ENCODE results near the gene ACTMAP.
"Not testable (repeated sequence)": the region's sequence is repeated elsewhere in the genome, so short reads cannot be mapped to it uniquely, and the experiment has no call there.

Gene ACTMAP, protein sequence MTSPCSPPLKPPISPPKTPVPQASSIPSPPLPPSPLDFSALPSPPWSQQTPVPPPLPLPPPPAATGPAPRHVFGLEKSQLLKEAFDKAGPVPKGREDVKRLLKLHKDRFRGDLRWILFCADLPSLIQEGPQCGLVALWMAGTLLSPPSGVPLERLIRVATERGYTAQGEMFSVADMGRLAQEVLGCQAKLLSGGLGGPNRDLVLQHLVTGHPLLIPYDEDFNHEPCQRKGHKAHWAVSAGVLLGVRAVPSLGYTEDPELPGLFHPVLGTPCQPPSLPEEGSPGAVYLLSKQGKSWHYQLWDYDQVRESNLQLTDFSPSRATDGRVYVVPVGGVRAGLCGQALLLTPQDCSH

DNA sequence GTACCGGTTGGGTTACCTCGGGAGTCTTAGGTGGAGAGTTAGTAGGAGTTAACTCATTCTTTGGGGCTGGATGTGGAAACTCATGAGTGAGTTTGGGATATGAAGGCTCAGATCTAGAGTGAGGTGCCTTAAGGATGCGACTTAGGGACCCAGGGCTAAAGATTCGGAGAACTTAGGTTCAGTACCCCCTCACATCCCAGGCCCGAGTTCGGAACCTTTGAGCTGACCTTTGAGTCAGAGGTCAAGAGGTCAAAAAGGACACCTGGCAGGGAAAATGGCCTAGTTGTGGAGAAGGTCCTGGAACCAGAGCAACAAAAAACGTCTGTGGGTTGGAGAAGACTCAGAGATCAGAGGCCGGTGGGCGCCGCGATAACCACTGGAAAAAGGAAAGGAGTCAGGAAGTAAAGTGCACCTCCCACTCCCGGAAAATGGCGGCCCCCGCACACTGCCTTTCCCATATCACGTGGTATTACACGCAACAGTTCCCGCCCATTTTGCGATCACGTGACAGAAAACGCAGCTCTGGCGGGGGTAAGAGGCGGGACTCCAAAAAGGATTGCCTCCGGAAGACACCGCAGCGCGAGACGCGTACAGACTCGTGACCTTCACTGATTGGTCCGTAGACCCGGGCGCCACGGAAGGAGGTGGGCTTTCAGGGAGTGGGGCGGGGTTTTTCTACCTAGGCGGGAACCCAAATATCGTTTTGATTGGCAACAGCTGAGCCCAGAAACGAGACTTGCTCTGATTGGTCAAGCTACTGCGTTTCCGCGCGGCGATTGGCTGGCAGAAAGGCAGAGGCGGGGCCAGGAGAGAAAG is at the start of gene ACTMAP:
Gene ACTMAP (minus strand): TSS at position 420 of the 816 bp plus-strand sequence. CDS start 674 bp downstream, outside the sequence.
- DNase-seq: peak; percentile 100

DNA sequence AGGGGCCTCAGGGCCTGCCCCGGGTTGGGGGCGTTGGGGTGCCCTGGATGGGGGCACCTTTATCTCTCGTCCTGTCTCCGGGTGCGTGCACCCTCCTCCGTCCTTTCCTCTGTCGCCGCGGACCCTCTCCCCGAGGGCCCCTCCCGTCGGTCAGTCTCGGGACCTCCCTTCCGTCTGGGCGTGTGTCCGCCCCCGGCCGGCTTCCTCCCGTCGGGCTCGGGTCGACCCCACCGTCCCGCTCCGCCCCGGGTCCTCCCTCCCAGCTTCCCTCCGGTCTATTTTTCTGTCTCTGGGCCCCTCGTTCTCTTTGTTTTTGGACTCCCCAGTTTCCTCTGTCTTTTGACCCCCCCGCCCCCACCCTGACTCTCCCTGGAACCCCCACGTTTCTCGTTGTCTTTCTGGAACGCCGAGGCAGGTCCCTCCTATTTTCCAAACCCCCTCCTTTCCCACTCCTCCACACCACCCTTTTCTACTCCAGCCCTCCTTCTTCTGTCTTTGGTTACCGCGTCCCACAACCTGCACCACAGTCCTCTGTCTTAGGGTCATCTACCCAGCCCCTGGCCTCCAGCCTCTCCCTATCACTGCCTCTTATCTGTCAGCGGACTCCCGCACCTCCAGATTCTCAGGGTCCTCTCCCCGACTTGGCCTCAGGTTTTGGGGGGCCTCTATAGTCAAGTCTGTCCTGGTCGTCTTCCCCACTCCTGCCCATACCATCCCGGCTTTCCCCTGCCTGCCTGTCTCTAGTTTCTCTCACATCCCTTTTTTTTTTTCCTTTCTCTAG is 49.5 kb upstream of the ACTMAP start:
- DNase-seq: no peak

DNA sequence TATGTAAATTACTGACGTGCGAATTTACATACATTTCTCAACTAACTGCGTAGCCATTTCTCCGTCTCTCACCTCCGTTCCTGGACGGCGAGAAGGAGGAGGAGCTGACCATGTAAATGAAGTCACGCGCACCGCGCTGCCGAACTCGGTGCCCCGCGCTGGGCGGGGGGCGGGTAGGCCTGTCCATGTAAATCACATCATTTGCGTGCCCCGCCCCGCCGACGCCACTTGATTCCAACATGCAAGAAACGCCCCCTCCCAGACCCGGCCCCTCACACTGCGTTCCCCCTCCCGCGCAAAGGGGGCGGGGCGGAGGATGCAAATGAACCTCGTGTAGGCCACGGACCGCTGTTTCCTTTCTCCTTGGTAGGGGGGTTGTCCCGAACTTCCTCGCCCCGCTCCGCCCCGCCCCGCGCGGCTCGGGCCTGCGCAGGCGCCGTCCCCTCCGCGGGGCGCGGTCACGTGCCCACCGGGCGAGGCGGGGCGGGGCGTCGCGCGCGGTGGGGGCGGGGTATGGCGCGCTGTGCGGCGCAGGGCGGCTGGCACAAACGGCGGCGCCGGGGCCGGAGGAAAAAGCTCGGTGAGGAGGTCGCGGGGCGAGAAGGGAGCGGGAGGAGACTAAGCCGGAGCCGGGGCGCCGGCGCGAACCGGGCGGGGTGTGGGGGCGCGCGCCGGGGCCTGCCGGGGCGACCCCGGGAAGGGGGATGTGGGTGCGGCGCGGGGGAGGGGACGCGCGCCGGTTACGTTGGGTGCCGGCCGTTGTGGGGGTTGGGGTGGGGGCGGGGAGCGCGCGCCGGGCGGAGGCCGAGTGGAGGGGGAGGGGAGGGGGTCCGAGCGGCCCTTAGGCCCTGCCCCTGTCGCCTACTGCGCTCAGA is 48.6 kb upstream of the ACTMAP start, which contains the start of gene EGLN2:
Gene EGLN2 (plus strand): TSS at position 509 of the 875 bp plus-strand sequence. CDS start 1,382 bp downstream, outside the sequence.
- DNase-seq: peak; percentile 100

DNA sequence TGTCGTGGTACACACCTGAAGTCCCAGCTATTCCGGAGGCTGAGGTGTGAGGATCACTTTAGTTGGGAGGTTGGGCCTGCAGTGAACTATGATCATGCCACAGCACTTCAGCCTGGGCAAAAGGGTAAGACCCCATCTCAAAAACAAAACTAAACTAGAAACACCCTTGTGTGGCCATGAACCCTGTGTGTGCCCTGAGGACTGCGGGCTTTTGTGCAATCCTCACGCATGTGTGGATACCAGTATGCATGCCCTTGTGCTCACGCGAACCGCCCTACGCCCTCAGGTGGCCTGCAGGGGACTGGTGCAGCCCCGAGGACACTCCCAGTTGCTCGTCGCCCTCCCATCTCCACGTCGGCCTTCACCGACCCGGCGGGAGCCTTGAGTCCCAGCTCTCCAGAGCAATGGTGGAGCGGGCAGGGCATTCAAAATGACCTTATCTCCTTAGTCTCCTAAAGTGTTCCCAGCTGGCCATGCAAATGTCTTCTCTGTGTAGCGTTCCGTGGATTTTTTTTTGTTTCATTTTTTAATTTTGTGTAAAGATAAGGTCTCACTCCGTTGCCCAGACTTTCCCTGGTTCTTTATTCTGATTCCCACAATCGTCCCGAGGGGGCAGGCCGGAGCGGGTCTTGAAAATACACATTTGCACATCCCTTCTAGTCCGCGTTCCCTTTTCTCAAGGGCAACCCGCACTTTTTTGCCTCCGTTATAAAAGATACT is 47.8 kb upstream of the ACTMAP start:
- DNase-seq: peak; percentile 79

DNA sequence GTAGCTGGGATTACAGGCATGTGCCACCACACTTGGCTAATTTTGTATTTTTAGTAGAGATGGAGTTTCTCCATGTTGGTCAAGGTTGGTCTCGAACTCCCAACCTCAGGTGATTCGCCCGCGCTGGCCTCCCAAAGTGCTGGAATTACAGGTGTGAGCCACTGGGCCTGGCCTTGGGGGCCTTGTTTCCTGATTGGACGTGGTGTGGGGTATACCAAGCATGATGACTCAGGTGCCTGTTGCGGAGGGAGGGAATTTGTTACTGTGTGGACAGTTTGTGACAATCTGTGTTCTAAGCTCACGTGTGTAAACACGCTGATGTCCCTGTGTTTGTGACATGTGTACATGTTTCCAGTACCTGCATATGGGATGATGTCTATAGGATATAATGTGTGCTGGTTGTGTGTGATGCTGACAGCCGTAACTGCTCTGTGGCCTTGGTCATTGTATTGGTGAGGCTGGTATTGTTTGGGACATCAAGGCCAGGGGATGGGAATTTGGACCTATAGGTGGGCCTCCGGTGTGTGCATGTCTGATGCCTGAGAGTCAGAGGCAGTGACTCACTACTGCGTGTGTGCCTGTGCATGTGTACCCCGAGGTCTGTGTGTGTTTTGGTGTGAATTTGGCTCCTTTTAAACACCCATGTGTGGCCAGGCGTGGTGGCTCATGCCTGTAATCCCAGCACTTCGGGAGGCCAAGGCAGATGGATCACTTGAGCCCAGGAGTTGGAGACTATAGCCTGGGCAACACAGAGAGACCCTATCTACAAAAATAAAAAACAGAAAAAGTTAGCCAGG is 47.1 kb upstream of the ACTMAP start:
- DNase-seq: no peak

DNA sequence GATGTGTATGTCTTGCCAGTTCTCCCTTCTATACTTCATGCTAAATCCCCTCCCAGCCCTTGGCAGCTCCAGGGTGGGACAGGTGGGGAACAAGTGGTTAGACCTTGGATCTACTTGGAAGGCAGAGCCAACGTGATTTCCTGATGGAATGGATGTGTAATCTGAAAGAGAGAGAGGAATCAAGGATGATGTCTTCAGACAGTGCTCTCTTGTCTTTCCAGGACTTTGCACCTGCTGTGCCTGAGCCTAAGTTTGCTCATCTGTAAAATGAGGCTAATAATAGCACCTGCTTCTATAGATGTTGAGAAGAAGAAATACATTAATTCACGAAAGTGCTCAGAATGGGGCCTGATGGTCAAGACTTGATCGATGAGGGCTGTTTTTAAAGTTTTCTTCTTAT is 41.7 kb upstream of the ACTMAP start:
- no peak for DNase-seq

DNA sequence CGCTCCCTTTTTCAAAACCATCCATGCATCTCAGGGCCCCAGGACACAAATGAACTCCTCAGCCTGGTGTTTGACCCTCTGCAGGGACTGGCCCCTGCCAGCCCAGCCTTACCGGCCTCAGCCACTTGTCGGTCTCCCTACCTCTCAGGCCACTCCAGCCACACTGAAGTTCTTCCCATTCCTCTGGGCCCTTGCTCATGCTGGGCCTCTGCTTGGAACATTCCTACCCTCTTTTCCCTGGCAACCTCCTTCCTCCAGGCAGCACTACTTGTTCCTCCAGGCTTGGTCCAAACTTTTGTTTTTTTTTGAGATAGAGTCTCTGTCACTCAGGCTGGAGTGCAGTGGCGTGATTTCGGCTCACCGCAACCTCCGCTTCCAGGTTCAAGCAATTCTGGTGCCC is 41.1 kb upstream of the ACTMAP start:
- no peak for DNase-seq

DNA sequence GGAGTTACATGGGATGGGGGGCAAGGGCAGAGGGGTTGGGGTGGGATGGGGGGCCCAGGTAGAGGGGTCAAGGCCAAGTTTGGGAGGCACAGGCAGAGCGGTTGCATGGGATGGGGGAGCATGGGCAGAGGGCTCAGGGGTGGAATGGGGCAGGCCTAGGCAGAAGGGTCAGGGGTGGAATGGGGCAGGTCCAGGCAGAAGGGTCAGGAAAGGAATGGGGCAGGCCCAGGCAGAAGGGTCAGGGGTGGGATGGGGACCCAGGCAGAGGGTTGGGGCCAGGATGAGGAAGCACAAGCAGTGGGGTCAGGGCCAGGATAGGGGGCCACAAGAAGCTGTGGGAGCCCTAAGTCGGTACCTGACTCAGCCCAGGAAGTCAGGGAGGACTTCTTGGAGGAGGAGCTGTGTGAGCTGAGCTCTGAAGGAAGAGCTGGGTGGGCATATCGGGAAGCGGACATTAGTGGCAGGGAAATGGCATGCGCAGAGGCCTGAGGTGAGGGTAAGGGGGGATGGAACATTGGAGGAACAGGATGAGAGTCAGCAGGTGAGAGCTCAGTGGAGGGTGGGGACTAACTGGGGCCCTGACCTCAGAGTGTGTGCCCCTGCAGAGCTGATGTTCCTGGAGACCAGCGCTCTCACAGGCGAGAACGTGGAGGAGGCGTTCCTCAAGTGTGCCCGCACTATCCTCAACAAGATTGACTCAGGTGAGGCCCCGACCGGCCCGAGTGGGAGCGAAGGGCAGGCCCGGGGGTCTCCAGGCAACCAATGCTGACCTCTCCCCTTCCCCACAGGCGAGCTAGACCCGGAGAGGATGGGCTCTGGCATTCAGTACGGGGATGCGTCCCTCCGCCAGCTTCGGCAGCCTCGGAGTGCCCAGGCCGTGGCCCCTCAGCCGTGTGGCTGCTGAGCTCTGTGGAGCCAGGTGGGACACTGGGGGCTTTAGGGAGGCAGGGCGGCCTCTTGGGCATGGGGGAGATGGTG is 36.1 kb upstream of the ACTMAP start:
- no peak for DNase-seq

DNA sequence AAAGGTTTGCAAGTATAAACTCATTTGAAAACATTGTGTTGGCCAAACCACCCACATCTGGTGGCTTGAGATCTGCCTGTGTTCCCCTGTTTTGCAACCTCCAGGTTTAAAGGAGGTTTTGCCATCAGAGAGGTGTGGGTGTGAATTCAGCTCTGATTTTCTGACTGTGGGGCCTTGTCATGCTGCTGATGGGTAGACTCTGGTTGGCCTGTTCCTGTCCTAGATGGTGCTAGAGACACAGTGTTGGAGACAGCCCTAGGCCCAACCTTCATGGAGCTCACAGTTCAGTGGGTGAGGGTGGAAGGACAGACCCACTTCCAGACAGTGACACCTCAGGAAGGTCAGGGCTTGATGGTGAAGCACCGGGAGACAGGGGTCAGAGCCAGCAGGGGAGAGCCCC is 35.2 kb upstream of the ACTMAP start:
- DNase-seq: no peak

DNA sequence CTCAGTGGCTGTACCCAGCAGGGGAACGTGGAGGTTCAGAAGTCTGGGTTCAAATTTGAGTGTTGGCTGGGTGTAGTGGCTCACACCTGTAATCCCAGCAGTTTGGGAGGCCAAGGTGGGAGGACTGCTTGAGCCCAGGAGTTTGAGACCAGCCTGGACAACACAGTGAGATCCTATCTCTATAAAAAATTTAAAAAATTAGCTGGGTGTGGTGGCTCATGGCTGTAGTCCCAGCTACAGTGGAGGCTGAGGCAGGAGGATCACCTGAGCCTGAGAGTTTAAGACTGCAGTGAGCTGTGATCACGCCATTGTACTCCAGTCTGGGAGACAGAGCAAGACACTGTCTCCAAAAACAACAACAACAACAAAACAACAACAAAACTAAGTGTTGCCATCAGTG is 33.9 kb upstream of the ACTMAP start:
- DNase-seq: not testable (repeated sequence)

DNA sequence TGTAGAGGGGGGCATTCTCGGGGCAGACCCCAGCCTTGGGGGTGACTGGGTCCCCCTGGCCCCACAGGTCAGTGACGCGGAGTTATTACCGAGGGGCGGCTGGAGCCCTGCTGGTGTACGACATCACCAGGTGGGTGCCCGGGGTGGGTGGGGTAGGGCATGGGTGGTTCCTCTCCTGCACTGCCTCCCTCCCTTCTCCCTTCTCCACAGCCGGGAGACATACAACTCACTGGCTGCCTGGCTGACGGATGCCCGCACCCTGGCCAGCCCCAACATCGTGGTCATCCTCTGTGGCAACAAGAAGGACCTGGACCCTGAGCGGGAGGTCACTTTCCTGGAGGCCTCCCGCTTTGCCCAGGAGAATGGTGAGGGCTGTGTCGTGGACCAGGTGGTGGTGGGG is 33.4 kb upstream of the ACTMAP start:
- DNase-seq: no peak

DNA sequence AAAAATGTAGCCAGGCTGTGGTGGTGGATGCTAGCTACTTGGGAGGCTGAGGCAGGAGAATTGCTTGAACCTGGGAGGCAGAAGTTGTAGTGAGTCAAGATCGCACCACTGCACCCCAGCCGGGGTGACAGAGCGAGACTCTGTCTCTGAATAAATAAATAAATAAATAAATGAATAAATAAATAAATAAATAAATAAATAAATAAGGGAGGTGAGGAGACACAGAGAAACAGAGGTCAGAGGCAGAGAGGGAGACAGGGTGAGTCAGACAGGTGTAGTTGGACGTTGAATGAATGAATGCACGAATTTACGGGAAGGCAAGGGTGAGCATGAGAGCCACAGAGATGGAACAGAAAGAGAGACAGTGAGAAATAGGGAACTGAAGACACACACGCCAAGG is 30.9 kb upstream of the ACTMAP start:
- no peak for DNase-seq

DNA sequence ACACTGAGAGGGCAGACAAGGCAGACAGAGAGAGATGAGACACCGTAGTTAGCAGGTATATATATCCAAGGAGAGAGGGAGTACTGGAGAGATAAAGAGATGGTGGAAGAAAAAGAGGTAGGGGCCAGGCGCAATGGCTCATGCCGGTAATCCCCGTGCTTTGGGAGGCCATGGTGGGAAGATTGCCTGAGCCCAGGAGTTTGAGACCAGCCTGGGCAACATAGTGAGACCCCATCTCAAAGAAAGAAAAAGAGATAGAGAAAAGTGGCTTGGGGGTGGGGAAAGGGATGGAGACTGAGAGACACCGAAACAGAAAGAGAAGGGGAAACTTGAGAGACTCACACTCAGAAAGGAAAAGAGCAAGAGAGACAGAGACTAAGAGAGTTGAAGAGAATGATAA is 30.3 kb upstream of the ACTMAP start:
- DNase-seq: no peak

DNA sequence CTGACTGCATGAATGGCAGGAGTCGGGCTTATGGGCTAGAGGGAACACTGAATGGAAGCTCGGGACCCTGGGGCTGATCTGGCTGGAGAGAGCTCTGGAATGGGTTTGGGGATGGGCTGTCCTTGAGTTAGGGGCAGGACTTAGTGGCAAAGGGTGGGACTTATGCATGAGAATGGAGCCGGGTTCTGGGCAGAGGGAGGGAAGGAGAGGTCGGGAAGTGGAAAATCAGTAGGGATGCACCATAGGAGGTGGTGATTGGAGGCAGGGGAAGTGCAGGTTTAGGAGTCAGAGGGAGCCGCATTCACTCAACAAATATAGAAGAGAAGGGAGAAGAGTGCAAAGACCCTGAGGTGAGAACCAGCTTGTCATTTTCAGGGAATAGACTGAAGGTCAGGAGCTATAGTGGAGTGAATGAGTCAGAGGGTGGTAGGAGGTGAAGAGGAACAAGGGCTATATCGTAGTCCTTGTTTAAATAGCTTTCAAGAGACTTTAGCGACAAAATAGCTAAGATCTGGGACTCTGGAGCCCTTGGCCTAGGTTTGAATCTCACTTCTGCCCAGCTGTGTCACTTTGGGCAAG is 28.5 kb upstream of the ACTMAP start:
- DNase-seq: no peak

DNA sequence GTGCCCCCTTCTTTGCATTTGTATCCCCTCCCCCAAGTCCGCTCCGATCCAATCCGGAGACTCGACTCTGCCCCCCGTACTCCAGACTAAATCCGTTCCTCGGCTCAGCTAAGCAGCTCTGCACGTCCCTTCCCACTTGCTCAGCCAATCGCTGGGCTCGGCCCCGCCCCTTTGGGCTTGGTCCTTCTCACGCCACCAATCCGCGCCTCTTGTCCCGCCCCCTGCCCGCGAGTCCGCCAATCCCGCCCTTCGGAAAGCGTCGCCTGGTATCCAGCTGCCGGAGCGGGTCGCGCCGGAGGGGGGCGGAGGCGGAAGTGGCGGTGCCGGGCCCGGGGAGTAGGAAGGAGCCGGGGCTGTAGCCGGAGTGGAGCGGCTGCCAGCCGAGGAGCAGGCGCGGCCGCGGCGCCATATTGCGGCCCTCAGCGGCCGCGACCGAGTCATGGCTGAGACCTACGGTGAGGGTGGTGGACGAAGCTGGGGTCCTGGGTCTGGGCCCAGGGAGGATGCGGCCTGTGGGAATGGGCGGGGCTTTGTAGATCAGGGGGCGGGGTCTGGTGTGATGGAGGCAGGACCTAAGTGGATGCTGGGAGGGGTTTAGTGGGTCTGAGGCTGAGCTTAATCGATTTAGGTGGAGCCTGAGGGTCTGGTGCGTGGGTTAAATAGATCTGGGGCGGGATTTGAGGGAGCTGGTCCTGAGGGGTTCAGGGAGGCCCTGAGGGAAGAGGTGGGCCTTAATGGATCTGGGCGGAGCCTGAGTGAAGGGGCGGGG is 27.8 kb upstream of the ACTMAP start, which contains the start of gene RAB4B:
Gene RAB4B (plus strand): TSS at position 311 of the 769 bp plus-strand sequence. CDS start 129 bp downstream, at position 440.
- peak; percentile 100 for DNase-seq

DNA sequence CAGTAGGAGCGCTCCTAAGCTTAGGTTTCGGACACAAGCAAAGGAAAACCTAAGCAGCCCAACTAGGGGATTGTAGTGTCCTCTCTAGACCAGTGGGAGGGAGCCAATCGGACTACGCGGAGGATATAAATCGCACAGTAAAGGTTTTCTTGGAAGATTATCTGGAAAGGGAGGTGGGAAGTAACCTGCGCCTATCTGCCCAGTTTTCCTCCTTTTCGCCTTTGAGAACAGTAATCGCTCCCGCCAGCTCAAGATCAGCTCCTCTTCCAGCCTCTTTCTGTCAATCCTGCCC is 27.3 kb upstream of the ACTMAP start:
- no peak for DNase-seq

DNA sequence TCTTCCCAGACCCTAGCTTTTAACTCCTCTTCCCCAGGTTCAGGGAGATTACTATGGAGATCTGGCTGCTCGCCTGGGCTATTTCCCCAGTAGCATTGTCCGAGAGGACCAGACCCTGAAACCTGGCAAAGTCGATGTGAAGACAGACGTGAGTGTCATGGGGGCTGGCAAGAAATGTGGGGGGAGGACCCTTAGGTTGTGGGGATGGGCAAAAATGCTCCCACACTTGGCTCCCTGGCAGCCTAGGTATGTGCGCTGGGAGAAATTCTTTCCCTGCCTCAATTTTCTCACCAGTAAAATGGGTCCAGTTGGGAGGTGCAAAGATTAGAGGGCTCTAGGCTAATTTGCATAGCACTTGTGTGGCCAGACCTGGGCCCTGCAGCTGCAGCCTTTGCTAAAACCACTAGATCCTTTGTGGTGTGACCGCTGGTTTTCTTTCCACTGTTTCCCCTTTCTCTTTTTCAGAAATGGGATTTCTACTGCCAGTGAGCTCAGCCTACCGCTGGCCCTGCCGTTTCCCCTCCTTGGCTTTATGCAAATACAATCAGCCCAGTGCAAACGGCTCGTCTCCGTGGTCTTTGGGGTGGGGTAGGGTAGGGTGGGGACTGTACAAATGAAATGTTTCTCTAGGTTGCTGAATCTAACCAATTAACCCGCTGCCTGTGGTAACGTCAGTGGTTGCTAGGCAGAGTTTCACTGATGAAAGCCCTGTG is 26.8 kb upstream of the ACTMAP start:
- peak; percentile 96 for DNase-seq

DNA sequence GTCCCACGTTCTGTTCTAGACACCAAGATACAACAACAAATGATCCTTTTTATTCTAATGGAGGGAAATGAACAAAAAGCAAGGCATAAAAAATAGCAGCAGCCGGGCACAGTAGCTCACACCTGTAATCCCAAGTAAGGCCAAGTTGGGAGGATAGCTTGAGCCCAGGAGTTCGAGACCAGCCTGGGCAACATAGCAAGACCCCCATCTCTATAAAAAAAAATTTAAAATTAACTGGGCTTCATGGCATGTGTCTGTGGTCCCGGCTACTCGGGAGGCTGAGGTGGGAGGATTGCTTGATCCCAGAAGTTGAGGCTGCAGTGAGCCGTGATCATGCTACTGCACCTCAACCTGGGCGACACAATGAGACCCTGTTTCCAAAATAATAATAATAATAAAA is 26.1 kb upstream of the ACTMAP start:
- DNase-seq: no peak

All from CD4-positive, alpha-beta T cell treated with Interleukin-17A for 1 hour (primary cell).